Upper lobe of right lung (tissue), 1 donor: Measurements from ENCODE around the gene SET. TPM values are rescaled to one million over a fixed set of nuclear protein-coding genes. Genes with fewer than 3 reads are reported as not detected.

ENCODE experiments used
- ATAC-seq: fragments of 200-7000 bp; cut with Tn5 transposase; one replicate; pipeline ENCODE4 v1.9.1; 2020; ENCODE audit warnings: mild to moderate bottlenecking, moderate library complexity
- DNase-seq: peaks from one replicate; pipeline ENCODE4 v3.0.0-alpha.2; 2020
- H3K27ac ChIP-seq: fragments of 200-600 bp; one replicate; pipeline ENCODE4 v1.8.0; 2022
- H3K27me3 ChIP-seq: fragments of 200-600 bp; one replicate; pipeline ENCODE4 v1.8.0; 2022; ENCODE audit warnings: mild to moderate bottlenecking
- H3K36me3 ChIP-seq: fragments of 200-600 bp; one replicate; pipeline ENCODE4 v1.8.0; 2022
- H3K4me1 ChIP-seq: fragments of 200-600 bp; one replicate; pipeline ENCODE4 v1.8.0; 2022
- H3K4me3 ChIP-seq: fragments of 200-600 bp; one replicate; pipeline ENCODE4 v1.8.0; 2022; ENCODE audit warnings: mild to moderate bottlenecking
- H3K9me3 ChIP-seq: fragments of 200-600 bp; one replicate; pipeline ENCODE4 v1.8.0; 2022
- CTCF ChIP-seq: fragments of 200-600 bp; IDR thresholded peaks from one replicate; pipeline ENCODE4 v1.8.0; 2022; ENCODE audit warnings: antibody characterized with exemption
- intact Hi-C: fragments of 100-400 bp; cut with DNase I; formaldehyde crosslinking; loops from one replicate; pipeline ENCODE4 v1.11.0; 2022
- total RNA-seq: library from RNA; stranded (reverse); fragmentation: NEBNext Ultra II Directional; extraction: Animal tissue kit (Norgen Biotek cat#: 25700); gene quantifications from one replicate; pipeline ENCODE4 v1.2.1, GENCODE V29; 2021
- donor health status: DM: no; HTN: yes; CAD: no; lungs with severe emphysema.

Gene SET
- total RNA-seq, 1 donor from 2014 or later = 227 TPM

- Histone ChIP-seq H3K9me3 (no peaks in the 10 kb centered on the region), H3K4me1 (no peaks in the 10 kb centered on the region), H3K4me3 (no peak overlapping the region), H3K27me3 (no peaks in the 10 kb centered on the region), H3K36me3 (peaks cover 4% of the 10 kb centered on the region), H3K27ac (no peak overlapping the region)
- ATAC-seq (no peak), DNase-seq (no peak)
- intact Hi-C loops = no loop called here
- no peak for TF ChIP-seq CTCF
These were observed 29.0 kb downstream of the SET start for GRCh38 chr9:128718047-128718446.

GRCh38 chr9:128718475-128718874 is 29.5 kb downstream of the SET start:
- Histone ChIP-seq H3K36me3 (peaks cover 4% of the 10 kb centered on the region), H3K27me3 (no peaks in the 10 kb centered on the region), H3K9me3 (no peaks in the 10 kb centered on the region), H3K4me1 (no peaks in the 10 kb centered on the region), H3K27ac (no peak overlapping the region), H3K4me3 (no peak overlapping the region)
- TF ChIP-seq CTCF = no peak
- intact Hi-C loops = no loop called here
- ATAC-seq (no peak), DNase-seq (no peak)

- H3K4me3 ChIP-seq = no peak overlapping the region
- H3K36me3 ChIP-seq = peaks cover 4% of the 10 kb centered on the region
- ATAC-seq (no peak), DNase-seq (no peak)
- H3K9me3 ChIP-seq = no peaks in the 10 kb centered on the region
- no peaks in the 10 kb centered on the region for H3K27me3 ChIP-seq
- H3K27ac ChIP-seq = no peak overlapping the region
- no peak for TF ChIP-seq CTCF
- intact Hi-C loops = no loop called here
- H3K4me1 ChIP-seq = no peaks in the 10 kb centered on the region
These were observed 31.0 kb downstream of the SET start for GRCh38 chr9:128719919-128720605.

GRCh38 chr9:128720841-128721486 is 31.9 kb downstream of the SET start:
- H3K4me1 ChIP-seq = no peaks in the 10 kb centered on the region
- DNase-seq = no peak
- H3K27me3 ChIP-seq = no peaks in the 10 kb centered on the region
- no peaks in the 10 kb centered on the region for H3K9me3 ChIP-seq
- ATAC-seq = no peak
- peaks cover 4% of the 10 kb centered on the region for H3K36me3 ChIP-seq
- no peak overlapping the region for H3K27ac ChIP-seq
- intact Hi-C loops = no loop called here
- no peak overlapping the region for H3K4me3 ChIP-seq
- TF ChIP-seq CTCF = no peak

GRCh38 chr9:128721487-128722010 is 32.5 kb downstream of the SET start:
- Histone ChIP-seq H3K4me3 (no peak overlapping the region), H3K27ac (no peak overlapping the region), H3K4me1 (no peaks in the 10 kb centered on the region), H3K9me3 (no peaks in the 10 kb centered on the region), H3K36me3 (peaks cover 4% of the 10 kb centered on the region), H3K27me3 (no peaks in the 10 kb centered on the region)
- intact Hi-C loops = no loop called here
- DNase-seq = no peak
- no peak for ATAC-seq
- no peak for TF ChIP-seq CTCF
